Measurements from ENCODE around the gene SH3RF1.
"Not testable (repeated sequence)": the region's sequence is repeated elsewhere in the genome, so short reads cannot be mapped to it uniquely, and the experiment has no call there.

Gene SH3RF1

DNA sequence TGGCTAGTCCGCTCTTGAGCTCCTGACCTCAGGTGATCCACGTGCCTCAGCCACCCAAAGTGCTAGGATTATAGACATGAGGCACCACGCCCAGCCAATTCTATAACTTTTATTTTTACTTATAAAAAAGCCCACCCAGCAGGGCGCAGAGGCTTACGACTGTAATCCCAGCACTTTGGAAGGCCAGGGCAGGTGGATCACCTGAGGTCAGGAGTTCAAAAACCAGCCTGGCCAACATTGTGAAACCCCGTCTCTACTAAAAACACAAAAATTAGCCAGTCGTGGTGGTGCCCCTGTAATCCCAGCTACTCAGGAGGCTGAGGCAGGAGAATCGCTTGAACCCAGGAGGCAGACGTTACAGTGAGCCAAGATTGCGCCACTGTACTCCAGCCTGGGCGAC, 73.5 kb downstream of the SH3RF1 start:
- DNase-seq, result not testable (repeated sequence)

DNA sequence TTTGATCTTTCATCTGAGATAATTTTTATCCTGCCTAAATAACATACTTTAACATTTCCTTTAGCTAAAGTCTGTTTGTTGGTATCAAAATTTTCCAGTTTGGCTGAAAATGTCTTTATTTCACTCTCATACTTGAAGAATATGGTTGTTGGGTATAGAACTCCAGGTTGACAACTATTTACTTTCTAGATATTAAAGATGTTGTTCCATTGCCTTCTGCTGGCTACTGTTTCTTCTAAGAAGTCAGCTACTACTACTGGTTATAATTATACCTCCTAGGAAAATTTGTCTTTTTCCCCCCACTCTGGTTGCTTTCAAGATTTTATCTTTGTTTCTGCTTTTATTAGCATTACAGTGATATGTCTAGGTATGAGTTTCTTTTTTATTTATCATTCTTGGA, 75.7 kb downstream of the SH3RF1 start:
- no peak for DNase-seq

DNA sequence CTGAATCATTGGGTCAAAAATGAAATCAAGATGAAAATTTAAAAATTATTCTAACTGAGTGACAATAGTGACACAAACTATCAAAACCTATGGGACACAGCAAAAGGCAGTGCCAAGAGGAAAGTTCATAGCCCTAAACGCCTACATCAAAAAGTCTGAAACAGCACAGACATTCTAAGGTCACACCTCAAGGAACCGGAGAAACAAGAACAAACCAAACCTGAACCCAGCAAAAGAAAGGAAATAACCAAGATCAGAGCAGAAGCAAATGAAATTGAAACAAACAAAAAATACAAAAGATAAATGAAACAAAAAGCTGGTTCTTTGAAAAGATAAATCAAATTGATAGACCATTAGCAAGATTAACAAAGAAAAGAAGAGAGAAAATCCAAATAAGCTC, 80.8 kb downstream of the SH3RF1 start:
- not testable (repeated sequence) for DNase-seq

DNA sequence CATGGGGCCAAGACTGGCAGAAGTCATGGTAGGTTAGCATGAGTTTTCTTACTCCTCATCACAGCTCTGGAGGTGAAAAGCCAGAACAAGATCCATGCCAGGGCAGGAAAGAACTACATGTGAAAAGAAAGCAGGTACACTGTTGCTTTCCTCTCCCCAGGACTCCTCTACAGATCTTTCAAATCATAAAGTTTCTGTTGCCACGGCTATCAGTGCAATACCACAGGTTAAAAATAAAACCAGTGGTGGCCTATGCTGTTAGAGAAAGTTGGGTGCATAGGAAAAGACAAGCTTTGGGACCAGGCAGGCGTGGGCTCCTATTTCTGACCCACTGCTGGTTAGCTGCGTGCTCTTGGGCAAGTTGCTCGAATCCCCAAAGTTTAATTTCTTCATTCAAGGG, 81.4 kb downstream of the SH3RF1 start:
- DNase-seq, result no peak

DNA sequence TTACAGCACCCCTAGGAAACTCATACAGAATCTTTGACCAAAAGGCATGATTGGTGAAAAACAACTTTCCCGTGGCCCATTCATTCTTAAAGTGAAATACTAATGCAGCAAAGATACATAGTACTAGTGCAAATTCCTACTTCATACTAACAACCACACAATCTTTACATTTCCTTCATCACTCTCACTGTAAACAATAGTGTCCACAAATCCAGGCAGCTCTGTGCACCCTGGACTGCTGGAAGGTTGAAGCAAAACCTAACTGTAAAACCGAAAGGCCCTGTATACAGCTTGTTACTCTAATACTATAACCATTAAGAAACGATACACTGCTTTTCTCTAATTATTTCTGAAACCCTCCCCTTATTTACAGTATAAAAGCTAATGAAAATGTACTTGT, 82.6 kb downstream of the SH3RF1 start:
- DNase-seq, result no peak

DNA sequence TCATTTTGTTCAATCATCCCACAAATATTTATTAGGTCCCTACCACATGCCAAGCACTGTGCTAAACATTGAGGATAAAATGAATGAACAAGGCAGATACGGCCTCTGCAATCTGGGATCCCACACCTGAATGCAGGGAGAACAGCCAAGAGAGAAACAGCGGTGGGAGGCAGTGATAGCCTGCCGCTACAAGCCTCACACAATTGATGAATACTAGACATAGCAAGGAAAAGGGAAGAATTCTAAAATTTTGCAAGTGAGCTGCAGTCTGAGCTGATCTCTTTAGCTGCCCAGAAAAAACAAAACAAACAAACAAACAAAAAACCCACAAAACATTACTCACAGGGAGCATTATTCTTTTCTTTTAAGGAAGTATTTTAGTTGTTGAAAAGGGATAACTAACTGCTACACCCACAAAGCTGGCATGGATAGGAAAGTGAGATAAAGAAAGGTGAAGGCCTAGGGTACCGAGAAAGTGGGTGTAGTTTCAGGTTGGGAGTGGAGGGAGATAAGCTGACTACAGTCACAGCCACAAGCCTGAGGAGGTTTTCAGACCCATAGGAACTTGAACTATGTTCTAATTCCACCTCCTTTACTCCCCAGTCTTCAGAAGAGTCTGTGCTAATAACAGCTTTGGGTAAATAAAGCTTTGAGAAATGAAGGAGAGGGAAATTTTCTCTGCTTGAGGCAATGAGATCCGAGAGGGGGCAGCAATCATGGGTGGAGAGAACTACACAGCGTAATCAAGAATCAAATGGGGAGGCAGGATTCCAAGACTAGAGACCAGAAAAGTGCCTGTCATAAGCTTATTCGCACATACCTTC, 85.4 kb downstream of the SH3RF1 start:
- no peak for DNase-seq

DNA sequence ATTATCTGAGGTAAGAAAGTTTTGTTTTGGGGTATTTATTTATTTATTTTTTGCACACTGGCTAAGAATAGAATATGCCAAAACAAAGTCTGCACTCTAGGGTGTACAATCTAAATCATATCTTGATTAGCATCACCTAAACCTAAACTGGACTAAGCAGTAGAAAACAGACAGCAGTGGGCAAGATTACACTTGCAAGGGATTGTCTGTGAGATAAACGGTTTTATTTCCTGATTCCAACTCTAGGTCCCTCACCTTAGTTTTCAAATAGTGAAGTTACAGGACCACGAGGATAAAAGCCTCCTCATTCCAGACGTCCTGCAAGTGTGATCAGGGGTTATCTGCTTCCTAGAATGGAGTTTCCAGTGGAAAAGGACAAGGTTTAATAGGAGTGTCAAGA, 86.1 kb downstream of the SH3RF1 start:
- DNase-seq, result no peak

DNA sequence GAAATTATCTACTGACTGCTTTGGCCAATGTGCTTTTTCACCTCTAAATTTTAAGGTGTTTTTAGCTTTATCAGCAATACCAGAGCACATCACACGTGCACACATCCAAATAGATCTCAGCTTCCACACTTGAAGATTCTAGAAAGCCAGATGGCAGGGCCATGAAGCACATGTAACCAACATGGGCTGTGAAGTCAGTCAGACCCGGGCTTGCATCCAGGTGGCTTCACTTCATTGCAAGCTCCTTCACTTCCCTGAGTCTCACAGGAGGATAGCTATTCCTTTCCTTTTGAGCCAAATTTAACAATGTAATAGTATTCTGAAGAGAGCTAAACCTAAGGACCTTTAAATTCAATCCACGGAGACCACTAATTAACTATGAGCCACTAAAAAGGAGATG, 86.5 kb downstream of the SH3RF1 start:
- no peak for DNase-seq

DNA sequence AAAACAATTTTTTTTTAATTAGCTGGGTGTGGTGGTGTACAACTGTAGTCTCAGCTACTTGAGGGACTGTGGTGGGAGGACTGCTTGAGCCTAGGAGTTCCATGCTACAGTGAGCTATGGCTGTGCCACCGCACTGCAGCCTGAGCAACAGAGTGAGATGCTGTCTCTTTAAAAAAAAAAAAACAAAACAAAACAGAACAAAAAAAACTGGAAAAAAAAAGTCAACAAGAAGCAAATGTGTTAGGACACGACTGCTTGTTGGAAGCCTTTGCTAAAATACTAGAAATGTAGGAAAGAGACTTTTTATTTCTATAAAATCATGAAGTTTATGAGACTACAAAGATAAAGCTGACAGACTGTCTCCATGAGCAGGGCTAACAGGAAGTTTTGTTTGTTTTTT, 87.2 kb downstream of the SH3RF1 start:
- no peak for DNase-seq

DNA sequence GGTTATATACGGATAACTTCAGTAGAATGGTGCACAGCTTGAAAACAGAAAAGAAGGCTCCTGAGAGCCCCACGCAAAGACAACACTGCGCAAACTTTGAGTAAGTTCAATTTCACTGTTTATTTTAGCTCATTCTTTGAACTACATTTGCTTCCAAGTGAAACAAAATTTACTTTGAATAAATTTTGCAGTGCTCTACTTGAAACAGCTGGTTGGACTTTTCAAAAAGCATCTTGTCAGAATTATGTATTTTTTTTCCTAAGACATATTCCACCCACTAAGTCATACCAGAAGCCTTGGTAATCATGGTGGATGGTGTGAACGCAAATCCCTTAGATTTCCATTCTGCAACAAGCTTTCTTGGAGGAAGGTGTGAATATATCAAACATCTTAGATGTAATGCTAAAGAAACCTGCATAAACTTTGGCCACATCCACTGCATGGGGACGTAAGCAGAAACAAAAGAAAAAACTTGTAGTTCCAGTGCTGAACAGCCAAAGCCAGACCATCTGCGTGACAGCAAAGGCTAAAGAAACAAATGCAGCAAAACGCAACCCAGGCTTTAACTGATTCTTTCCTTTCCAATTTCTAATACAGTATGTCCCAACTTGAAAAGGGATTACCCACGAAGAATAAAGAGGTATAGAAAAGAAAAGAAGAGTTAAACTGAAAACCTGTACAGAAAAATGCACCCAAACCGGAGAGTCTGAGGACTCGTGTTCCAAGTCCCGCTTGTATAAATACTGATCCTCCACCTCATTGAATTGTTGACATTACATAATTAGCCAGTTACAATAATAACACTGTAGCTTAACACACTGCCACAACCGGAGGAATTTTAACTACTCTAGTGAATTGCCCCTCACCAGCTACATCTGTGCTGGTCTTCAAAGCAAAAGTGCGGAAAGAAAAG, 90.9 kb downstream of the SH3RF1 start:
- no peak for DNase-seq

DNA sequence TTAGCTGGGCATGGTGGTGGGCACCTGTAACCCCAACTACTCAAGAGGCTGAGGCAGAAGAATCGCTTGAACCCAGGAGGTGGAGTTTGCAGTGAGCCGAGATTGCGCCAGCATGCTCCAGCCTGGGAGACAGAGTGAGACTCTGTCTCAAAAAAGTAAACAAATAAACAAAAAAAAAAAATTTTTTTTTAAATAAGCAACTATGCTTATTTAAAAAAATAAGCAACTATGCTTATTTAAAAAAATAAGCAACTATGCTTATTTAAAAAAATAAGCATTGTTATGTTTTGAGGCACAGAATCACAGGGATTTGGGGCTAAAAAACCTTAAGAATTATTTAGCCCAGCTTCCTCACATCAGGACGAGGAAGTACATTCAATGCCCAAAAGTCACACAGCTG, 92.7 kb downstream of the SH3RF1 start:
- not testable (repeated sequence) for DNase-seq

DNA sequence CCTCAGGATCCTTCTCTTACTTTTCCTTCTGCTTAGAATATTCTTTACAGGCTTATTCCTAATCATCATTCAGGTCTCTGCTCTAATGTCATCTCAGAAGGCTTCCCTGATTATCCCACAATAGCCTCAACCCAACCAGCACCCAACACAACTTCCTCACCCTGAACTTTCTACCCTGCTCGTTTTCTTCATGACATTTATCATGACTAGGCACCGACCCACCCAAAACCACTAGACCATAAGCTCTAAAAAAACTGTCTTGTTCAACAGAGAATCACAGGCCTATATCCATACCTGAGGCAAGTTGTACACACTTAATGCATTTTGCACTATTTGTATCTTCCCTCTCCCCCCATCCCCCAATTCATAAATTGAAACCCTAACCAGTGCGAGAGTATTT, 95.3 kb downstream of the SH3RF1 start:
- no peak for DNase-seq

DNA sequence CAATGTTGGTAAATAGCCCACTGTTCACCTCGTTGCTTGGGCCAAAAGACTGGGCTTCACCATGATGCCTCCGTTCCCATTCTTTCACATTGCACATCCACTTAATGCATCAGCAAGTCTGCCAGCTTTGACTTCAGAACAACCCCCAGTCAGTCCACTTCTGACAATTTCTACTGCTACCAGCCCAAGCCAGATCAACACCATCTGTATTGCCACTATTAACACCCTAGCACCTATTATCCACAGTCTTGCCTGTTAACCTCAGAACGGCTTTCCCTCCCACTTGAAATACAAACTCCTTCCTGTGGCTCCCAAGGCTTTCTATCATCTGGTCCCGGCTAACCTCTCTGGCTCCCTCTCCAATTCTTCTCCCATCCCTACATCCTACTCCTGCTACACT, 95.7 kb downstream of the SH3RF1 start:
- no peak for DNase-seq

DNA sequence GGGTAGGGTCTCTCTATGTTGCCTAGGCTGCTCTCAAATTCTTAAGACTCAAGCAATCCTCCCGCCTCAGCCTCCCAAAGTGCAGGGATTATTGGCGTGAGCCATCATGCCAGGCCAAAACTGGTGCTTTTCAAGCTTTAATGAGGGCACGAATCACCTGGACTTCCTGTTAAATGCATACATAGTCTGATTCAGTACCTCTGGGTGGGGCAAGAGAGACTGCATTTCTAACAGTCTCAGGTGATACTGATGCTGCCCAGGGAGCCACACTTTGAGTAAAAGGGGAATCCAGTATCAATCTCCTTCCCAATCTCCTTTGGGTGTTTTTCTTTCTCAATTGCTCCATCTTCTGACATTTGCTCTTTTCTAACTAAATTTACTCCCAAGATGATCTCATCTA, 96.5 kb downstream of the SH3RF1 start:
- no peak for DNase-seq

DNA sequence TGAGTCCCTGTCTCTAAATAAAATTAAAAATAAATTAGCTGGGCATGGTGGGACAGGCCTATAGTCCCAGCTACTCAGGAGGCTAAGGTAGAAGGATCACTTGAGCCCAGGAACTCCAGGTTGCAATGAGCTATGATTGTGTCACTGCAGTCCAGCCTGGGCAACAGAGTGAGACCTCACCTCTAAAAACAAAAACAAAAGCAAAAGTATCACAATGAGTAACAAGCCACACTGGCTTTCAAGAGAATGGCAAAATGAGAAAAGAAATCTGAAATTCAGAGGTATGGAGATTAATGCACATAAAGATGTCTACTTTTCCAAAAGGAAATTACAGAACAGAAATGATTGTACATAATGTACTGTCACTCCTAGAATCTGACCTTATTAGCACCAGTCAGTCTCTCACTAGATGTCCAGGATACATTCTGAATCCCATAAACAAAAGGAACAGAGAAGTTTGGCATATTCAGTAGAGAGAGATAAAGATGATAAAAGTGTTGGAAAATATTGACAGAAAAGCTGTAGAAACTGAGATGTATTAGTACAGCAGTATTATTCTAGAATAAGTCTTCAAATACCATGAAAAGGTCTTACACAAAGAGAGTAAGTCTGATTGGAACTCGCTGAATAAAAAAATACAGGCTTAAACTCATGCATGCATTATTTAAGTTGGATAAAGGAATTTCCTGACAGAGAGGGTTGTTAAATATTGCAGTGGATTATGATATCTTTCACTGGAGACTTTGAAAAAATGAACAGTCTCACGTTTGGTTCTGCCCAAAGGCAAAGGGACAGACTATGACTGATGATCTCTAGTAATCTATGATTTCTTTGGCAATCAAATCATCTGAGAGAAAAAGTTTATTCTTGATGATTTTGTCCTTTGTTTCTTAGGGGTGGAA, 102.5 kb downstream of the SH3RF1 start:
- no peak for DNase-seq

DNA sequence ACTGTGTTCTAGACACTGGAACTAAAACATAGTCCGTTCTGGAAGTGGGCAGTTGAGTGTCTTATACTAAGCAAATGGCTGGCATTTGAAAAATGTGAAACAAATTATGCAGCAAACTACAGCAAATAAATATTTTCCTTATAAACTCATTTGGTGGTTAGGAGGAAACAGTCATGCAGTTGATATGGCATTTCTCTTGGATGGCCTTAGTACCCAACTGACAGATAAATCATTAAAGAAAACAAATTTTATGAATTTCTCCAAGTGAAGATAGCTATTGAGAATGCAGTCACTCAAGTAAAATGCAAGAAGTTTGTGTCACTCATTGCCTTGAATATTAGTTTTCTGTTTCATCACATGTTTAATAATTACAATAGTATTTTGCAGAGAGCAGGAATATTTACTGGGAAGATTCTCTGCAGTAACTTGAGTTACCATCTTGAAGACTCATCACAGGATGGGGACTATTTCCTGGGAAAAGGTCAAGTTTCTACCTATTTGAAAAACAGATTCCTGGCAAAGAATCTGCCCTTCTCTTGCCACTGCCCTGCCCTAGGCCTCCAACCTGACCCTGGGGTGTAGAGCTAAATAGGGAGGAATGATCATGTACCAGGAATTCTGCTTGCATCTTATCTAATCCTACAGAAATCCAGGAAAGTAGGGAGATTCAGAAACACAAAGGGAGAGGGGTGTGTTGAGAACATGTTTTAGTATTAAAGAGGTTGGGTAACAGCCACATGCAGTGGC, 105.9 kb downstream of the SH3RF1 start:
- no peak for DNase-seq

DNA sequence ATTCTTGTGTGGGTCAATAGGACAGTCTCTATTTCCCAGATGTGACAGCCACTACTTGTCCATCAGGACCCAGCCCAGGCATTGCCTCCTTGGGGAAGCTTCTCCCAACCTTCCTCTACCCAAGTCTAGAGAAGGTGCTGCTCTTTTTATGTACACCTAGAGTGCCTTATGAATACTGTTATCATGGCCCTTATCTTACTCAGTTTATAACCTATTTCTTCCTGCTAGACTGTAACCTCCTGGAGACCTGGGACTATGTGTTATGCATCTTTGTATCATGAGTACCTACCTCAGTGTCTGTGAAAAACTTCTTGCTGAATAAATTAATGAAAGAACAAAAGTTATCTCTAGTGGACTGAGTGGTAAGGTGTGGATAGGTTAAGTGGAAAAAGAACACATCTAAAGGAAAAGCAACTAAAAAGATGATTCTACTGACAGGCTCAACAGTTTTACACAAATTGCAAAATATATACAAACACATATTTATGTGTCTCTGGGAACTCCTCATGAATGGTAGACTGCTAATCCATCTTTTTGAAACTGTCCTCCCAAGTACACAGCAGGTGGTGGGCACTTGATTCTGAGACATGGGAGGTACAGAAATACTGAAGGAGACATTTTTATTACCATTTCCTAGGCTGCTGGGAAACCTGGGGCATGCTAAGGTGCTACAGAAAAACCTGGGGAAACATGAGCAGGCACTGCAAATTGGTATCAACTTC, 106.6 kb downstream of the SH3RF1 start:
- DNase-seq, result no peak

DNA sequence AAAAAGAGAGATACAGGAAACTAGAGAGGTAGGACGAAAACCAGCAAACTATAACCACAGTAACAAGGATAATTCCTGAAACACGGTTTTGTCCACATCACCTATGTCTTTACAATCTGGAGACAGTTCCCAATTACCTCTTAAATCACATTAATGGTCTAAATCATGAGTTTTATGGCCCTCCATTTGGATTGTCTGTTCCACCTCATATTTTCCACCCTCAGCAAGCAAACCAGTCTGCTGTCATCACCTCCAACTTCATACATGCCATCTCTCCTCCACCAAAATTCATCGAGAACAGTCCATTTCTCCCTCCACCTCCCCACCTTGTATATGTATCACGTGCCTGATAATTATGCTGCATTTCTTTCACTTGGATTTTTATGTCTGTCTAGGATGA, 107.3 kb downstream of the SH3RF1 start:
- no peak for DNase-seq

DNA sequence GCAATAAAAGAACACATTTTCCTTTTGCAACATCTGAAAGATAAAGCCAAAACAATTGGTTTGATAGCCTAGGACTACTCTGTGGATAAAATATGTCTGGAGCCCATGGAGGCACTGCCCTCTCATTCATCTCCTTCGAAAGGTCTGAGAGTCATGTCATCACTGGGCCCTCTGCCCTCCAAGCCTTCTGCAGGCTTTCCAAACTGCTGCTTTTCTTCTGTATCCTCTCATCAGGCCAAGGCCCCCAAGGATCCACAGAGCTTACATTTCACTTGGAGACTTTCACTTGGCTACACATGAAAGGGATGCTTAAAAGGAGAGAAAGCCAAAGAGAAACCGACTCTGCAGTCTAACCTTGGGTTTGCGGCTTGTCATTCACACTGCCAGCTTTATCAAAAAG, 109.9 kb downstream of the SH3RF1 start:
- no peak for DNase-seq

DNA sequence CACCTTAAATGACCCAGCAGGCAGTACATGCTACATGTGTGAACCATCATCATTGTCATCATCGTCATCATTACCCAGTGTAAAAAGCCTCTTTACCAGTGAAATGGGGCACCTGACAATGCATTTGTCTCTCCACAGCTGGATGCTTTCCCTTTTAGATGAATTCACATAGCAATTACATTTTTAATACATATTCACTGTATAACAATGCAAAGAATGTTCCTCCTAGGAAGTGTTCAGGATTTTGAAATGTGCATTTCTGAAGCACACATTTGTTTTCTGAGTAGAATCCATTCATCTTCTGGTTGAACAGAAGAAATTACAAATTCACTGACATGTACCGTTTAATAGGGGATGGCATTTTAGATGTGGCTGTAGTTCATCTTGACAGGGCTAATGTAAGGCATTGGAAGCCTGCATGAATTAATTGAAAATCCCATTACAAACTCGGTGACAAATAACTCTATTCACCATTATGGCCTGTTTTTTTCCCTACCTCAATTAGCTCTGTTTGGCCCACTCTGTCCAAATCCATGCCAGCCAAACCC, 111.1 kb downstream of the SH3RF1 start:
- no peak for DNase-seq

DNA sequence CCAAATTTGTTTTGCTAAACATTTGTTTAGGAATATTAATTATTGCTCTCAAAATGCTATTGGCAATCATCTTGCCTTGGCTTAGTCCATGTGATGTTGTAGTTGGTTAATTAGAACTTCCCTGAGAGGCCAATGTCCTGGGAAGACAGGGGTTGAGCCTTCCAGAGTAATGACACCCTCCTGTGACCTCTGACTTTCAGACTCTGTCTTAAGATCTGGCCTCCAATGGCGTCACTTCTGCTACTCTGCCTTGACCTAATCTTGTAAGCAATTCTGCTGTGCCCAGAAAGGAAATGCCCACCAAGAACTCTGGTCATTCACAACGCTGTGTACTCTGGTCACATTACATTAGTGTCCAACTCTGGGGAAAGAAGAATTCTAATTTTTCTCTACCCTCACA, 111.9 kb downstream of the SH3RF1 start:
- DNase-seq, result no peak
